Mammary epithelial cell (primary cell): Measurements from ENCODE around the gene FRAS1.

Experiments used
- EZH2 ChIP-seq: IDR thresholded peaks from 2 replicates; pipeline ENCODE4 v1.6.1; 2012; ENCODE audit warnings: low read length, inconsistent platforms, borderline replicate concordance
- TF ChIP-seq, protein P1 (sequence below), 2 donors: IDR thresholded peaks in 1 of 2; conservative IDR thresholded peaks in 1 of 2; 2 replicates each; pipeline ENCODE4 v1.5.1; 2011 to 2012; ENCODE audit warnings: inconsistent platforms in 2 of 2, low read length in 2 of 2, mild to moderate bottlenecking in 2 of 2, control low read depth in 1 of 2, low read depth in 1 of 2; ENCODE audit not compliant: insufficient read depth in 1 of 2; ENCODE audit errors: extremely low read depth in 1 of 2

DNA sequence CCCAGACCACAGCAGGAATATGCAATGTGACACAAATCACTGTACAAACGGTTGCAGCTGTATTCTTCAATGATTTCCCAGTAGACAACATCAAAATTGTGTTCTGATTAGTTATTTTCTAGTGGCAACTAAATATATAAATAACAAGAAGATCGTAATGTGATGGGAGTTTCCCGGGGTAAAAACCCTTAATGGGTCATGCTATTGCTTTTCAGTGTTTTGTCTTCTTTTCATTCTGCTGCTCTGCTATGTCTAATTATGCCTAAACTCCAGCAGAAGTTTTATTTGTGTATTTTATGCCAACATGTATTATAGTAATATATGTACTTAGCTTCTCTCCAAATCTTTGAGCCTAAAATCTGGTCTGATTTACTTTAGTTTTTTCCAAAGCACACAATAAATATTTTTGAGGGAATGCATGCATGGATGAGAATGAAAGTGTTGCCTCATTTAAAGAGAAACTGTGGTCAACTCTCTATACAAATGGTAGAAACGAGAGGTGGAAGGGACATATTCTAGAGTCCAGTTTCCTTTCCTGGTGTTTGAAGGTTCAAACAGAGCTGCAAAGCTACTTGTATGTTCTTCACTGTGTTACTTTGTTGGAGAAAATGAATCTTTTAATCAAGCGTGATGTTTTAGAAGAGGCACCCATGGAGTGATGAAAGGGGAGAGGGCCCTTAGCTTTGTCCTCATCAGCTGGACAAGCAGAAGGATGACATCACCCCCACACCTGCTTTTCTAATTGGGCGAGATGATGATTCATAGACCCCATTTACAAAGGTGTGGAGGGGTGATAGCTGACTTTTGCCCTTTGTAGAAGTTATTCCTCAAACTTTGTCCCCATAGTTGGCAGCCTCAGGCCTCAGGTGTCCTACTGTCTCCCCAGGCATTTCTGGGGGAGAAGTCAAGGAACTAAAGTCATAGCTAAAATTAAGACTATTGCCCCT, 129.7 kb downstream of the FRAS1 start:
- TF ChIP-seq, protein P1, sequence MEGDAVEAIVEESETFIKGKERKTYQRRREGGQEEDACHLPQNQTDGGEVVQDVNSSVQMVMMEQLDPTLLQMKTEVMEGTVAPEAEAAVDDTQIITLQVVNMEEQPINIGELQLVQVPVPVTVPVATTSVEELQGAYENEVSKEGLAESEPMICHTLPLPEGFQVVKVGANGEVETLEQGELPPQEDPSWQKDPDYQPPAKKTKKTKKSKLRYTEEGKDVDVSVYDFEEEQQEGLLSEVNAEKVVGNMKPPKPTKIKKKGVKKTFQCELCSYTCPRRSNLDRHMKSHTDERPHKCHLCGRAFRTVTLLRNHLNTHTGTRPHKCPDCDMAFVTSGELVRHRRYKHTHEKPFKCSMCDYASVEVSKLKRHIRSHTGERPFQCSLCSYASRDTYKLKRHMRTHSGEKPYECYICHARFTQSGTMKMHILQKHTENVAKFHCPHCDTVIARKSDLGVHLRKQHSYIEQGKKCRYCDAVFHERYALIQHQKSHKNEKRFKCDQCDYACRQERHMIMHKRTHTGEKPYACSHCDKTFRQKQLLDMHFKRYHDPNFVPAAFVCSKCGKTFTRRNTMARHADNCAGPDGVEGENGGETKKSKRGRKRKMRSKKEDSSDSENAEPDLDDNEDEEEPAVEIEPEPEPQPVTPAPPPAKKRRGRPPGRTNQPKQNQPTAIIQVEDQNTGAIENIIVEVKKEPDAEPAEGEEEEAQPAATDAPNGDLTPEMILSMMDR (conservative IDR thresholded peaks at IDR 0.05 in 1 of 2, IDR thresholded peaks at IDR 0.05 in 1 of 2; ENCODE audit: extremely low read depth in 1 of 2, insufficient read depth in 1 of 2, low read depth in 1 of 2, low read length in 2 of 2) = no peak
- no peak for TF ChIP-seq EZH2
